HG03378 (cell line): ENCODE data around the gene CLIP1.
"Not testable (repeated sequence)": the region's sequence is repeated elsewhere in the genome, so short reads cannot be mapped to it uniquely, and the experiment has no call there.

Experiments used
- ATAC-seq: cut with Tn5 transposase; IDR thresholded peaks from one replicate; pipeline ENCODE4 v1.9.1; 2021; ENCODE audit warnings: mild to moderate bottlenecking, moderate library complexity; ENCODE audit not compliant: unreplicated experiment

The CLIP1 gene

GRCh38 chr12:122265476-122265875 is 157.0 kb downstream of the CLIP1 start:
- ATAC-seq, result peak; percentile 13

- not testable (repeated sequence) for ATAC-seq
These were observed 161.7 kb downstream of the CLIP1 start for GRCh38 chr12:122260735-122261134.

DNA sequence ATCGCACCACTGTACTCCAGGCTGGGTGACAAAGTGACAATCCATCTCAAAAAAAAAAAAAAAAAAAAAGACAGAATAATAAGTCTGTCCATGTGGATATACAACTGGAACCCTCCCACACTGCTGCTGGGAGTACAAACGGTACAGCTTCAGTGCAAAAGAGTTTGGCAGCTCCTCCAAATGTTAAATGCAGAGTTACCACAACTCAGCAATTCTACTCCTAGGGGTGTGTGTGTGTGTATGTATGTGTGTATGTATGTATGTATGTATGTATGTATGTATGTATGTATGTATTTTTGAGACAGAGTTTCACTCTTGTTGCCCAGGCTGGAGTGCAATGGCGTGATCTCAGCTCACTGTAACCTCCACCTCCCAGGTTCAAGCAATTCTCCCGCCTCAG is 163.5 kb downstream of the CLIP1 start:
- not testable (repeated sequence) for ATAC-seq

- not testable (repeated sequence) for ATAC-seq
These were observed 164.0 kb downstream of the CLIP1 start for GRCh38 chr12:122258462-122258861.

DNA sequence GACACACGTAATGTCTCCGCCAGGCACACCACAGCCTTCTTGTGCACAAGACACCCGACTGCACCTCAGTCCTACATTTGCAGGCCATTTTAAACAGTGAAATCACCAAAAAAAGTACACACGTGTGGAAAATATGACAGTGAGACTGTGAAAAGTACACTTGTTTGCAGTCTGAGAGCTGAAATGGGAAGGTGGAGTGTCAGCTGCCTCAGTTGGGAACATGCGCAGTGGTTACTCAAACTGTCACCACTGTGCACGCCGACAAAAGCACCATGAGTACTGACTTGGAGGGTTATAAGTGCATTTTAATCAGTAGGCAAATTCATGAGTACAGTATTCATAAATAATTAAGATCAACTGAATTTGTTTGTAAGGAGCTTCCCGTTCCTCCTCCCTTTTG is 171.9 kb downstream of the CLIP1 start:
- ATAC-seq, result no peak

GRCh38 chr12:122250047-122250446 is 172.4 kb downstream of the CLIP1 start:
- no peak for ATAC-seq

- no peak for ATAC-seq
These were observed 176.9 kb downstream of the CLIP1 start for GRCh38 chr12:122245553-122245952.

GRCh38 chr12:122244565-122245371 is 177.7 kb downstream of the CLIP1 start:
- no peak for ATAC-seq

DNA sequence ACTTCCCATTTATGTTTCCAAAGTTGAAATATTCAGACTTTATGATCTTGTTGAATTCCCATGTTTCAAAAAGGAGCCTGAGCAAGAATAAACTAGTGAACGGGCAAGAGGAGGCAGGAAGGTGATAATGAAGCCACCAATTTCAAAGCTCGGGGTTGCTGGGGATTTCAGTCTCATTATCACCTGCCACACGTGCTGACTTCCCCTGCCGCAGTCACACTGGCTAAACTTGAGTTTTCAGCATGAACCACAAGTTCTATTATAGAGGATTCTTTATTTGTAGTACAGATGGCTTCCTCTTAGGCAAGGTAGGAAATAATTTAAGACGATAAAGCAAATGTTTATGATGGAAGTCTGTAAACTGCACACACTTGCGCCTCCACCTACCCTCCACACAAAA is 178.5 kb downstream of the CLIP1 start:
- no peak for ATAC-seq

GRCh38 chr12:122238861-122239260 is 183.6 kb downstream of the CLIP1 start:
- no peak for ATAC-seq

DNA sequence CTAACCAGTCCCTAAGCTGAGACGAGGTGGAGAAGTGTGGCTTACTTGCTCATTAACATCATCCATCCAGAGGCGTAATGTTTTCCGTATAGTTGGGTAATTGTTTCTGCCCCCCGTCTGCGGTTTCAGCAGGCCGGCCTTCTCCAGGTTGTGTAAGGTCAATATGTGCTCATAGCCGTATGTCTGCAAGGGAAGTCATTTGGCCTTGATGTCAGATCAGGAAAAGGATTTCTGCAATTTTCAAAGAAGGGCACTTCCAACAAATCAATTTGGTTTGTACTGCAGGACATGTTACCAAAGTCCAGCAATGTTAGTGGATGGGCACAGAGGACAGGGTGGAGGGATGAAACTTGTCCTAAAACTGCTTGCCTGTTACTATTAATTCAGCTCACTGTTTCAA is 186.7 kb downstream of the CLIP1 start:
- no peak for ATAC-seq

DNA sequence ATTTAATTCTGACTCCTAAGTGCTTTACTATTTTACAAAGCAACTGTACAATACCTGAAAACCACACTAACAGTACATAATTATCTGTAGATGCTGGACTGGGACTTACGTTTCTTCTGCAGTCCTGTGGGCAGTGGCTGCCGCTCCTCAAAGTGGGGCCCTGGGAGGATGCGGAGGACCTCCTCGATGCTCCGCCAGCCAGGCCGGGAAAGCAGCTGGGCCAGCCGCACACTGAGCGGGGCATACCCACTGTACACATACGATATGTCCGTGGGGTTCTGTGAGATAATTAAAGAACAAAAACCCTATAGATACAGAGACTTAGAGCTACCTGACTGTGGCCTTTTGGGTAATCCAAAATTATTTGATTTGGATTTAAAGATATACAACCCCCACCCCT is 189.8 kb downstream of the CLIP1 start:
- ATAC-seq, result no peak

GRCh38 chr12:122230798-122231197 is 191.7 kb downstream of the CLIP1 start:
- ATAC-seq, result no peak

- ATAC-seq, result no peak
These were observed 194.4 kb downstream of the CLIP1 start for GRCh38 chr12:122228092-122228491.

GRCh38 chr12:122227341-122227740 is 195.1 kb downstream of the CLIP1 start:
- no peak for ATAC-seq

DNA sequence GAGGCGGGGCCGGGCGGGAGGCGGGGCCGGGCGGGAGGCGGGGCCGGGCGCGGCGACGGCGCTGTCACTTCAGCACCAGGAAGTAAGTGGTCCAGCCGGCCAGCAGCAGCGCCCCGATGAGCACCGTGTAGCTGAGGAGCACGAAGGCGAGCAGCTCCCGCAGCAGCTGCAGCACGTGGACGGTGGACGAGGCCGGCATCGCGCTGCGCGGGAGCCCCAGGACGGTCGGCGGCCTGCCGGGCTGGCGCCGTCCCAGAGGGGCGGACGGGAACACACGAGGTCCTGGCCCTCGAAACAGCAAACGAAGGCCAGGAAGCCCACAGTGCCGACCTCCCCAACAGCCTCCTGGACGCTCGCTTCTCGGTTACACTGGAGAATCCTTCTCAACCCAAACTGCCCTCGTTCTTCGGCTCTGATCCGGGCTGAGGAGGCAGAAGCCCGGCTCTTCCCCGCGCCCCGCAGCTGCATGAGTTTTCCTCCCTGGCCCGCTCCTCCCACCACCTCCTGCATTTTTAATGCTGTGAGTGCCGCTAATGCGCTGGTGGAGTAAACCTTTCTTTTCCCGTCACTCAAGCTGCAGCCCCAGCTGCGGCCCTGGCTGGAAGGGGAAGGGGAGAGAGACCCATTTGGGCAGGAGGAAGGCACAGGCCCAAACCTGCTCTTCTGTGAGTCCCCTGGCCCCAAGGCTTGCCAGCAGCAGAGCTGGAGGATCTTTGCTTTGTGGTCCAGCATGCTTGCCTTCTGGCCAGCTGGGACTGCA is 195.9 kb downstream of the CLIP1 start:
- ATAC-seq, result no peak

GRCh38 chr12:122225683-122226365 is 196.6 kb downstream of the CLIP1 start, which contains the start of gene DIABLO:
Gene DIABLO (minus strand): TSS chr12:122226052. CDS start chr12:122226014, 38 bp downstream.
- ATAC-seq, result peak; percentile 81
